LNCaP clone FGC (cell line): ENCODE data around the gene ITGB5.
"Not testable (repeated sequence)": the region's sequence is repeated elsewhere in the genome, so short reads cannot be mapped to it uniquely, and the experiment has no call there.

Experiments
- DNase-seq: peaks from one replicate; pipeline ENCODE4 v3.0.0-alpha.2; 2011; ENCODE audit warnings: low read depth
- H3K4me3 ChIP-seq: 2 replicates; pipeline ENCODE4 v1.5.1; 2011; ENCODE audit warnings: mild to moderate bottlenecking, low read depth, low read length, control low read depth
- TF ChIP-seq, protein P1 (sequence below): IDR thresholded peaks from 2 replicates; pipeline ENCODE4 v1.5.1; 2012; ENCODE audit warnings: mild to moderate bottlenecking; ENCODE audit not compliant: control insufficient read depth, insufficient read depth; ENCODE audit errors: extremely low read depth

ITGB5 gene

DNA sequence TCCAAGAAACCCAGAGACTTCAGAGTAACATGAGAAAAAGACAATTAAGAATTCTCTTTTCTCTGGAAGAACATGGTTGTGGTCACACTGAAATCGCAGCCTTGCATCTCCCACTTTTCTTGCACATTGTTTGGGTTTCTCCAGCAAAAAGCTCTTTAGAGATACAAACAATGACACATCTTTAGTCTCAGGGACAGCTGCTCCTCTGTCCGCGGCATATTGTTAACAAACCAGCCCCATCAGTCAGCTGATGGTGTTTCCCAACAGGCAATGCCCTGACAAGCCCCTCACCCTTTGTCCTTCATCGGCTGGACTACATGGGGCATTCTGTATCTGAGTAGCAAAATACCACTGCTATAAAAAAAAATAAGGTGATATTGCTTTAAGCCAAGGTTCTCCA lies 103.5 kb downstream of the ITGB5 start:
- H3K4me3 ChIP-seq: no peak overlapping the region
- DNase-seq: no peak
- TF ChIP-seq, protein P1, sequence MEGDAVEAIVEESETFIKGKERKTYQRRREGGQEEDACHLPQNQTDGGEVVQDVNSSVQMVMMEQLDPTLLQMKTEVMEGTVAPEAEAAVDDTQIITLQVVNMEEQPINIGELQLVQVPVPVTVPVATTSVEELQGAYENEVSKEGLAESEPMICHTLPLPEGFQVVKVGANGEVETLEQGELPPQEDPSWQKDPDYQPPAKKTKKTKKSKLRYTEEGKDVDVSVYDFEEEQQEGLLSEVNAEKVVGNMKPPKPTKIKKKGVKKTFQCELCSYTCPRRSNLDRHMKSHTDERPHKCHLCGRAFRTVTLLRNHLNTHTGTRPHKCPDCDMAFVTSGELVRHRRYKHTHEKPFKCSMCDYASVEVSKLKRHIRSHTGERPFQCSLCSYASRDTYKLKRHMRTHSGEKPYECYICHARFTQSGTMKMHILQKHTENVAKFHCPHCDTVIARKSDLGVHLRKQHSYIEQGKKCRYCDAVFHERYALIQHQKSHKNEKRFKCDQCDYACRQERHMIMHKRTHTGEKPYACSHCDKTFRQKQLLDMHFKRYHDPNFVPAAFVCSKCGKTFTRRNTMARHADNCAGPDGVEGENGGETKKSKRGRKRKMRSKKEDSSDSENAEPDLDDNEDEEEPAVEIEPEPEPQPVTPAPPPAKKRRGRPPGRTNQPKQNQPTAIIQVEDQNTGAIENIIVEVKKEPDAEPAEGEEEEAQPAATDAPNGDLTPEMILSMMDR: no peak

DNA sequence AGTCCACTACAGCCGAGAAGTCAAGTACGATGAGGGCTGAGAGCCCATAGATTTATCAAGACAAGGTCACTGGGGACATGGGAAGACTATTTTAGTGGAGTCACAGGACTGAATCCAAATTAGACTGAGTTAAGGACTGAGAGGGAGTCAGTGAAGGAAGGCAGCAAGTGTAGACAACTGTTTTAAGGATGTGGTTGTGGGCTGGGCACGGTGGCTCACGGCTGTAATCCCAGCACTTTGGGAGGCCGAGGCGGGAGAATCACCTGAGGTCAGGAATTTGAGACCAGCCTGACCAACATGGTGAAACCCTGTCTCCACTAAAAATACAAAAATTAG lies 104.8 kb downstream of the ITGB5 start:
- not testable (repeated sequence) for H3K4me3 ChIP-seq

GRCh38 chr3:124781476-124782376 lies 105.4 kb downstream of the ITGB5 start:
- TF ChIP-seq, protein P1: no peak
- H3K4me3 ChIP-seq: no peak overlapping the region
- peak; percentile 84 for DNase-seq

More for the DNA sequence above, 104.8 kb downstream of the ITGB5 start:
- DNase-seq: not testable (repeated sequence)

DNA sequence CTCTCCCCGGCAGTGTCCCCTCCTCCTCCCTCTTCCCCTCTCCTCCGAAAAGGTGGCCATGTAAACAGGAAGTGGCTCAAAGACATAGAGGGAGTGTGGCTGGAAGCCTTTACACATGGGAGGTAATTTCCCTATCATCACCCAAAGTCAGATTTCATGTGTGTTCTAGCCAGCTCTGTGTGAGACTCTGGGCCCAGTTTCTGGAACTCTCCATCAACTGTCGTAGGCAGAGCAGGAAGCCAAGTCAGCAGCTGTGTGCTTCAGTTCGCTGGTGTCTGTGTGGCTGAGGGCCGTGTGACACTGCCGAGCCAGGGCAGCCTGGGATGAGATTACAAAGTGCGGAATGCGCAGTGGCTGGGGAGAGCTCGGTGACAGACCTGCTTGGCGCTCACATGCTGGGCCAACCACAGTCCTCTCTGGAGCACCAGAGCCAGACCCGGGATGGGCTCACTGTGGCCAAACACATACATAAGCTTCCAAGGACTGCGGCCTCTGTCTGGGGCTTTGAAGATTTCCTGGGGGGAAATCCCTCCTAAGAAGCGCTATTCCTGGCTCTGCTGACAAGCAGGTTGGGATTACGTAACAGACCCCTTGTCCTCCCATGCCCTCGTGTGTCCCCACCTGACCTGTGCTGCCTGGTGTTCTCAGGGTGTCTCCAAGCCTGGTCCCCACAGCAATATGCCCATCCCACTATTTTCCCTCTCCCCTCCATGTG lies 106.2 kb downstream of the ITGB5 start:
- no peak for DNase-seq
- H3K4me3 ChIP-seq: no peak overlapping the region
- TF ChIP-seq, protein P1: no peak

GRCh38 chr3:124780356-124780755 lies 106.8 kb downstream of the ITGB5 start:
- TF ChIP-seq, protein P1: no peak
- no peak for DNase-seq
- H3K4me3 ChIP-seq: no peak overlapping the region

DNA sequence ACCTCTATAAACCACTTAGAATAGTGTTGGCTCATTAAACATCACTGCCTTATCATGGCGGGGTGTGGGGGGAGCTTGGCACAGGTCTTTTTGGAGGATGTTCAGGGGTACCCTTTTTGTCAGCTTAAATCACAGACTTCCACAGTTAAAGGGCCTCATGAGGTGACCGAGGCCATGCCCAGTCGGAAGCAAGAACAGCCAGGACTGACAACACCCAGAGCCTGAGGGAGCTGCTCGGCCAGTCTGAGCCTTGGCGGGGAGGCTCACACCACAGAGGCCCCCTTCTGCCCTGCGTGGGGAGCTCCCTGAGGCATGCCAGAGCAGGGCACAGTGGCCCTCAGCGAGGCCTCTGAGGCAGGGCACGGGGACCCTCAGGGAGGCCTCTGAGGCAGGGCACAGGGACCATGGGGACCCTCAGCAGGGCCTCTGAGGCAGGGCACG lies 107.4 kb downstream of the ITGB5 start:
- no peak for DNase-seq
- no peak overlapping the region for H3K4me3 ChIP-seq
- TF ChIP-seq, protein P1: no peak

DNA sequence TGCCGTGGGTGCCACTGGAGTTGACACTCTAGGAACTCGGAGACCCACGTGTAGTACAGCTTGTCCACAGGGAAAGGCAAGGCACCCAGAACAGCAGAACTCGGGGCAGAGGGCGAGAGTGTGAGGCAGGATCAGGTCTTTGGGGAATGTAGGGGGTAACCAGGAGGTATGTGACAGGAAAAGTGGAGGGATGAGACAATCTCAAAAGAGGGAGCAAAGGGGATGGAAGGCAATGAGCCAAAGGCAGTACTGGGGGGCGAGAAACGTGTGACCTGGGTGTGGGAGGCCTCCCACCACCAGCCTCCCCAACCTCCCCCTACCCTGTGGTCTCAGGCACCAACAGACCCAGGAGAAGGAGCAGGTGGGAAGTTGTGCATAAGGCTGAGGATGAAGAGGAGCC lies 108.0 kb downstream of the ITGB5 start:
- no peak for DNase-seq
- TF ChIP-seq, protein P1: no peak
- no peak overlapping the region for H3K4me3 ChIP-seq
